DMS79 (cell line): ENCODE measurements around the gene SRGAP2C.
"Not testable (repeated sequence)": the region's sequence is repeated elsewhere in the genome, so short reads cannot be mapped to it uniquely, and the experiment has no call there.

Experiments used
- DNase-seq: peaks from one replicate; lab custom pipeline; 2025; lab: John Stamatoyannopoulos, UW

SRGAP2C gene

DNA sequence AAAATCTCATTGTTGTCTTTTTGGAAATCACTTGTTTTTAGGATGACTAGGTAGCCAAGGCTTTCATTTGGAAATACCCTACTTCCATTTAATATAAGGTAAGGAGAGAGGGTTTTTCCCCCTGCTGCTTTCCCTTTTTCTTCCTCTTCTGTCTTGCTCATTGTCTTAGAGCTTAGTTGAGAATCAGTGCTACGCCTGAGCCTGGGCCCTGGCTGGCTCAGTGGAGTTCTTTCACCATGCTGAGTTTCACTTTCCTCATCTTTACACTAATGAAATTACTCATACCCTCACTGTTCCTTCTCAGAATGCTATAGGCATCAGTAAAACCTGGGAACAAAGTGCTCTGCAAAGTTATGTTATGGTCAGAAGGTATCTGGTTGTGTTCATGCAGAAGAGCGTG, 154.8 kb downstream of the SRGAP2C start:
- not testable (repeated sequence) for DNase-seq

DNA sequence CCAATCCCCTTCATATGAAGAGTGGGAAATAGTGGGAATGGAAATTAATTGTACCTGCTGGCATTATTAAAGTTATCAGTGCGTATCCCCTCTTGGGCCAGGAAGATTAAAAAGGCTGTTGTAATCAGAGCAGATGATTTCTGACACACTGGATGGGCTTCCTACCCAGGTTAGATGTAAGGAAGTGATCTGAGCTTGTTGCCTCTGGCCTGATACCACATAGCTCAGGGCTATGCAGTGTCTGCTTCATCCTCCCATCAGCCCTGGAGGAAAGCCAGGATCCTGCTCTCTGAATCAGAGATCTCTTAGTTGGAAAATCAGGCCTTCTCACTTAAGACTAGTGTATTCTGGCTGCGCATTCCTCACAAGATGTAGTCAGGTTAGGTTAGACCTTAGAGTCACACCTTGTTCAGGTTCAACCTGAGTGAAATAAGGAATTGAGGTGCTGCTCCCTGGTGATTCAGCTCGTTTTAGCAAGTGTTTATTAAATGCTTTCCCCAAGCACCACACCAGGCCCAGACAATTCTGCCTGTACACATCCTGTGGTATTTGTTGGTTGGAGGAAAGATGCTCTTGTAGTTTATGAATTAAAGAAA, 158.6 kb downstream of the SRGAP2C start:
- not testable (repeated sequence) for DNase-seq

DNA sequence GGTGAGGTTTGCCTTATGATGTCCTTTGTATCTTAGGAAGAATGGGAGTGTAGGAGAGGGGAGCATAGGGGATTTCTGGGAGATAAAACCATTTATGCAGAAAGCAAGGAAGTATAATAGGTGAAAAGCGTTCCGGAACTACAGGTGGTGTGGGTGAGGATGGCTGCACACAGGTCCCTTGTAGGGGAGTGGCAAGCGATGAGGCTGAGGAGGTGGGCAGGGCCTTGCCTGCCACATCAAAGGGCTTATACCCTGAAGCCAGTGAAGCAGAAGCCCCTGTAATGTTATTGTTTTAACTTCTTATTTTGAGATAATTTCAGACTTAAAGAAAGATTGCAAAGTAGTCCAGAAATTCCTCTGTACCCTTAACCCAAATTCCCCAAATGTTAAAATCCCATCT, 159.6 kb downstream of the SRGAP2C start:
- DNase-seq, result not testable (repeated sequence)

DNA sequence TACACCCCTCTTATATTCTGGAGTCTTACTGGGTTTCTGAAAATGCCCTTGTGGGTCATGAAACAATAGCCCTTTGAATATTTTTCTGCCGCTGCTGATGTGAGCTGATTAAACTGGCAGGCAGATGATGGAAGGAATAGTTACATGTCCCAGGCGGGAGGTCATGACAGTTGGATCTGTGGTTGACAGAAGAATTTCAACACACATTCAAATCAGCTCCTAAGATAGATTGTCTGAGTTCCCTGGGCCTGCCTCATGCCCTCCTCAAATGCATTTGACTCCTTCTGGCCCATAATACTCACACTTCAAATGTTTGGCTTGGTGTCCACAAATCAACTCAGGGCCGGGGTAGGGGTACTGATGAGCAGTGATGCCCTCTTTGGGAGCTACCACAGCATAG, 161.9 kb downstream of the SRGAP2C start:
- DNase-seq, result not testable (repeated sequence)

DNA sequence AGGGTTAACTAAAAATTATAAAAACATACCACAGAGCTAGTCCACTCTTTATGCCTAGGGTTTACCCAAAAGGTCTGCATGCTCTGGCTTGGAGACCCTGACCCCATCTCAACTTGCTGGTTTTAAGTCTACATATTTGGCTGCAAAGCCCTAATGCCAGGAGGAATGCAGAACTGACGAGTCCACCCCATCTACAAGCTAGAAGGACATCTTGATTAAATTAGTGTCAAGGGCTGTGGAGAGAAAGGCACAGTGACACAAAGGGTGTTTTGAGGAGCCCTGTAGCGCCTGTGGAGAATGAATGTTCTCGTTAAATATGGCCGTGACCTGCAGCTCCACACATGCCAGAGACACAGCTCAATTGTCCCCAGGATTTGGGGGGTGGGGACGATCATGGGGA, 162.7 kb downstream of the SRGAP2C start:
- DNase-seq, result not testable (repeated sequence)

DNA sequence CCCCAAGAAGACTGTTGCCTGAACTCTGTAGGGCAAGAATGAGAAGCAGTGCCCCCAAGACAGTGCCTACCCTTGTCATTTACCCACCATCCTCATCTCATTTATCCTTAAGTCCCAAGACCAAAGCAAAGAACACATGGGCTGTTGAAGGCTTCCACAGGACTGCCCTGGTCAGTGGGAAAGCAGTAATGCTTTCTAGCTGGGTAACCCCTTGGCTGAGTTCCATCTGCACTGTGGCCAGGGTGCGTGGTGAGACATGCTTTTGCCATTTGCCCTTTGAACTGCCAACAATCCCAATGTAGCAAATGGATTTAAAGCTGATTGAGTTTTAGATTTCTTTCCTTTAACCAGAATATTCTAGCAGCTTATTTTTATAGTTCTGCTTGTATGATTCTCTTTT, 163.3 kb downstream of the SRGAP2C start:
- not testable (repeated sequence) for DNase-seq

DNA sequence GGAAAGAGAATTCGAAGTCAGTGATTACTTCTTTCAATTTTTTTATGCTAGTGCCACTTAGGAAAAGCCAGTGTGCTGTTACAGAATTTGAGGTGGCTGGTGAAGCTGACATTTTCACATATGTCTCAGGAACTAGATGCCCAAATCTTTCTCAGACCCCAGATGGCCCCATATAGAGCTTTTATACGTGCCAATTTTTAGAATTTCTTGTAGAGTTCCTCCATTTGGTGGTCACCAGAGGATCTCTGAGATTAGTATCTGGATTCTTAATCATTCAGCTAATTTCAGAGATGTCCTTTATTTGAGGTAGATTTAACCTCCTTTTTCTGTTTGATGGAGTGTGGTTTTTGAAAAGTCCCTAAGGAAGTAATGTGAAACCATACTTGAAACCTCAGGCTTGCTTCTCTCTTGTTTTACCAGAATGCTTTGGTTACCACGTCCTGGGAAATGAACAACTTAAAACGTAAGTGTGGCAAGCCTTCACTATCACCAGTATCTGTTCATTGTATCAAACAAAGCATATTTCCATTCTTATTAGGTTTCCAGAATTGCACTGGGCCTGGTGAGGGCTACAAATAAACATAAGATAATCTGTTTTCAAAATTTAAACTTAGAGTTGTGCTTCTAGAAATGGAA, 164.7 kb downstream of the SRGAP2C start:
- DNase-seq, result not testable (repeated sequence)

DNA sequence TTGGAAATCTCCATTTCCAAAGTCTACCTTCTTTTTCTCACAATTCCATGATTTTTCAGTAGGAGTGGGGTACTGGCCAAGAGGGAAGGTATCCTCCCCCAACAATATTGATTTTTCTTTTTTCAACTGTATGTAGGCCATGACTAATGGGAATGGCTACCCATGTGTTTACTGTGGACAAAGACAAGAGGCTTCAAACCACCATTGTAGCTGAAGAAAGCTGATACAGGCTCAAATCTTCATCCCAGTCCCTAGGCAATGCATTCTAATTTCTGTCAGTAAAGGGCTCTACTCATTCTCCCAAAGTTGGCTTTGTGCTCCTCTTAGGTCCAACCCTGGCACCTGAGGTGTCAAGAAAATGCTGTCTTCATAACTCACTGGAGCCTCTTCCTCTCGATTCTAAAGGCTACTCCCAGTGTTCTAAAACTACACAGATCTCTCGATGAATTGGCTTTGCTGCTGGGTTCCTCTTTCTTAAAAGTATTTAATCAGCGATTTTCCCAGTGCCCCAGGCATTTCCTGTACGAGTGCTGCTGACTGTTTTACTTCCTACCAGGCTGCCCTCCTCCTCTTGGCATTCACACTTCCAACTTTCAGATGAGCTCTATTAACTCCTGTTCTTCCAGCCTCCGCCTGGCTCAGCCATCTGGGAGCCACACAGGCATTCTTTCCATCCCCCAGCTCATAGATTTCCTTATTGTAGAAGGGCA, 171.1 kb downstream of the SRGAP2C start:
- not testable (repeated sequence) for DNase-seq

DNA sequence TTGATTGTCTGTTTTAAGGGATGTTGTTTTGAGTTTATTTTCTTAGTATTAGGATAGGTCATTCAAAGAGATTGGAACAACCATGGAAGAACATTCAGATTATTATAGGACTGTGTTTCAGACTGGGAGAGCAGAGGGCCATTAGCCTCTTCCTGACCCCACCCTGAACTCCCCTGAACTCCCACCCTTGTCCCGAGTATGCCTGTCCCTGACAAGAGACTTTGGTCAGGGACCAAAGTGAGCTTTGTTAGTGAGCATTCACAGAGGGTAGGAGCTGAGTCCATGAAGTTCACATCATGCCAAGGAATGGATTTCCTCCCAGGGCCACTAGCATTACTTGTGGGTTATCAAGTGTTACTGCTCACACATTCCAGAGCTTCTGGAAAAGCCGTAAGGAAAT, 172.0 kb downstream of the SRGAP2C start:
- not testable (repeated sequence) for DNase-seq

DNA sequence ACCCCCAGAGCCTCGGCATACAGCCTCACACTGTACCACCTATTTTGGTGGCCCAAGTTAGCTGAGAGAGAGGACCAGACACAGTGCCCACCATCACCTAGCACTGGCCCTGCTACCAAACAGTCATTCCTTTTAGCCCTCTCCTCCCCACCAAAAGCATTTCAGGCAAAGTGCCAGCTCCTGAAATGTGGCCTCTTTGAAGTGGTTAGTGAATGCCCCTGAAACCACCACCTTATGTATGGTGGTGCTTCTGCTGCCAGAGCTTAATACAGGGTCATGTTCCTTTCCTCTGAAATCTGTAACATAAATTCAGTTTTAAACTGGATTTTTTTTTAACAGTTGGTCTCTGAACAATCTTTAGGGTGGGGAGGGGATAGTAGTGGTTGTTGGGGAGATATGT, 175.8 kb downstream of the SRGAP2C start:
- not testable (repeated sequence) for DNase-seq

DNA sequence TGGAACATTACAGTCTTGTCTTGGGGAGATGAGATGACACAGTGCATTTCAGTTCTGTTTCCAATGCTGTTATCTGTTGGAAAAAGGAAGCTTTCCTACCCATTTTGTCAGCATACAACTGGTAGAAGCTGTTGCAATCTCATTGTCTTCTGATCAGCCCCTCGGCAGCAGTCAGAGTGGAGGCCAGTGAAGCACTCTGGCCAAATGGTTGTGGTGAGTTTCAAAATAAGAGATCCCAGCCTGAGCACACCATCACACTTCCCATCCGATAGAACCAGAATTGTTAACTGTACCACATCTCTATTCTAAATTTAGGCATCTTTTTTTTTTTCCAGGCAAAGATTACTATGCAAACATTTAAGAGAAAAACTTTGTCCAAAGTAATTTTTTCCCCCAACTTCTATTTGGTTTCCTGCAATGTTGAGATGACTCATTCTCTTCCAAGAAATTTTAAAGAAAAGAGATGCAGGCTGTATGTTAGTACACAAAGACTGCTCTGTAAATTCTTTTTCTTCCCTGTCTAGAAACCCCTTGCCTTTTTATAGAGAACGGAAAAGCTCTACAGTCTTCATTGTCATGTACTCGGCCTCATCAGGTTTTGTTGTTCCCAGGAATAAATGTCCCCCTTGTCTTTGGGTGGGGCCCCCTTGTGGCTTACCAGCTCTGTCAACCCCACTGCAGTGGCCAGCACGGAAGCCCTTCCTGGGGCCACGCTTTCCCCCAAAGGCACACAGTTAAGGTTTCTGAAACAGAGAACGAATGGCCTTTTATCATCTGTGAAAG, 176.9 kb downstream of the SRGAP2C start:
- DNase-seq, result not testable (repeated sequence)

DNA sequence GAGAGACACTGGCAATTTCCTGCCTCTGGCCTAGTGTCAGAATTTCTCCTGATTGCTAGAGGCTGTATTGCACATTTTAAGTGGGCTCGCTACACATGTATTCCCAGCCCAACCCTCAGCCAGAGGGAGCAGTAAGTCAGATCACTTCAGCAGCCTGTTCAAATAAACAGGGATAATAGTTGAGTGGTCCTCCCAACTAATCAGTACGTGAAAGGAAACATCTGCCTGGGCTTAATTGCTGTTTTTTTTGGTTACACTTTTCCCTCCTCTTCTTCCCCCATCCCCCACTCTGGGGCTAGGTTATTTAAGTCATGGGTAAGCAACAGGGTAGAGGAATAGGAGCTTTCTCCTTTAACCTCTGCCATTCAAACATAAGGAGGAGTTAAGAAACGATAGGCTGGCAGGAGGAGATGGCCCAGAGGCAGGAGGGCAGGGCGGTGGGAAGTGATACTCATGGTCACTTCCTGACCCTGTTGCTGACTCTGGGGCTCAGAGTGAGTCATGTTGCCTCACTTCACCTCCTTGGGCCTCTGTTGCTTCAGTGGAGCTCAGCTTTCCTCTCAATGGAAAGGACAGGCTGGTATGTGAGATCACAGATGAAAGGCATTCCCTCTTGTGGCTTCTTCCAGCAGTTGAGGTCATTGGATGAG, 177.6 kb downstream of the SRGAP2C start:
- DNase-seq, result not testable (repeated sequence)

DNA sequence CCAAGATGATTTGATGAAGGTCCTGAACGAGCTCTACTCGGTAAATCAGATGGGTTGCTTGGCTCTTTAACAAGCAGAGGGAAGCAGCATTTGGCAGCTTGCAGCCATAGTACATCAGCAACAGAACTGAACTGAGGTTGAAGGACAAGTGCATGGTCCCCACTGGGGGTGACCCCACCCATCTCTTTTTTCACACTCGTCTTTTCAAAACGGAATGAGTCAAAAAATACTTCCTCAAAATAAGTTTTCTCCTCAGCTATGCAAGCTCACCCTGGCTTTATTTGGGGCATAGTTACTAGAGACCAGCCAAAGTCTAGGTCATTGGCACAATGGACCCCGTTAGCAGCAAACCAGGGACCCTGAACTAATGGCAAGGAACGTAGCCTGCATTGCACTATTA, 180.5 kb downstream of the SRGAP2C start:
- DNase-seq, result not testable (repeated sequence)

DNA sequence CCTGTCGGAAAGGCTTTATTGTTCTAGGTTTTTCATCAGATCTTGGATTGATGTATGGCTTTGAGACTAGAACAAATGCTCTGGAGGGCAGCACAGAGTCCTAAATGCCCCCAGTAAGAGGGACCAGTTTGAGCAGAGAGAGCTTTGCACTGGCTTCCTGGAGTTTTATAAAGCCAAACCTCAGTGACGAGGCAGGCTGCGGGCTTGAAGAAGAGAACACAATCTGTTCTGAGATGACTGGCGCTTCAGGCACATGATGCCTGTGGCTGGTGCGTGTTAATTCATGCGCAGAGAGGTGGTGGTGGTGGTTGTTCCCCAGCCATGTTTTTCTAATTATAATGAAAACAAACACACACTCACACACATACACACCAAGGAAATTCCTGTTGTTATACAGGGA, 180.9 kb downstream of the SRGAP2C start:
- DNase-seq, result not testable (repeated sequence)

DNA sequence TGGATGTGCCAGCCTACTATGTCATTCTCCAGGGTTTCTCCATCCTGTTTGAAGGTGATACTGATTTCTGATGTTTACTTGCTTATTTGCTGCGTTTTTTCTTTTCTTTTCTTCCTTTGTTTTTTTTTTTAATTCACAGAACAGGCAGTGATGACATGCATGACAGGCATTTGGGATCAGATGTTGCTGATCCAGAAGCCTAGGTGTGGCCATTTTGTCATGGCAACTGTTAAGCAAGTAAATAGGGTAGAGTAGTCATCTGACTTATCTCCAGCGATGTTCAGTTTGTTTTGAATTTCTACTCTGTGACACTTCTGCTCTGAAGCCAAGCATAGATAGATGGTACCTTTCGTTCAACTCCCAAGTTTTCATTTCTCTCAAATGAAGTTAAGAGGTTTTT, 181.4 kb downstream of the SRGAP2C start:
- not testable (repeated sequence) for DNase-seq

DNA sequence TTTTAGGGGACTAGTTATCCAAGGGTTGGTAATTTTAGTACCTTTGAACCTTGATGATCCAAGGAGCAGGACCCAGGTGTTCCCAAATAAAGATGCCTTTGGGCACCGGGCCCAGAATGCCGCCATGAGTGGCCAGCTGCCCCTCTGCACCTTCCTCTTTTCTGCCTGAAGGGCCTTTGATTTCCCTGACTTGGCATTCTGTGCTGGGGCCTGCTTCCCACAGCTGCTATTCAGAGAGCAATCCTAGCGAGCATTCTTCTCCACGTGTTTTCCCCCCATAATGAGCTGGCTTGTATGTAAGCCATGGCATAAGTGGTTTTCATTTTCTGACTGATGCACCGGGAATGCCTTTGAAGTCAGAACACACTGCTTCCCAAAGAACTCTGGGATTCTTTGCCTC, 184.1 kb downstream of the SRGAP2C start:
- not testable (repeated sequence) for DNase-seq

DNA sequence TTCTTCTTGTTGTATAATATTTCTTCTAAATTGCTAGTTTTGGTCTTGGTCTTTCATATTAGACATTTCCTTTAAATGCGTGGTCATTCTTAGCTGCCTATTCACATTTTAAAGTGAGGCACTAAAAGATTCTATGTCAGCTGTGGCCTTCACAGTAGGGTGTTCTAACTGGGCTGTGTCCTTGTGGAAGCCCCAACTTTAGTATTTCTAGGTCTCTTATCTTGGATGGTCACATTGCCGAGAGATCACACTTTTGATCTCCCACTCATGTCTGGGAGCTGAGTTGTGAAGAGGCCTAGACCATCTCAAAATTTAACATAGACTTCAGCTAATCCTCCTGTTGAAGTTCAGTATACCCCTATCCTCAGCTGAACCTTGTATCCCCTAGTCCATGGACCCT, 185.2 kb downstream of the SRGAP2C start:
- DNase-seq, result not testable (repeated sequence)

DNA sequence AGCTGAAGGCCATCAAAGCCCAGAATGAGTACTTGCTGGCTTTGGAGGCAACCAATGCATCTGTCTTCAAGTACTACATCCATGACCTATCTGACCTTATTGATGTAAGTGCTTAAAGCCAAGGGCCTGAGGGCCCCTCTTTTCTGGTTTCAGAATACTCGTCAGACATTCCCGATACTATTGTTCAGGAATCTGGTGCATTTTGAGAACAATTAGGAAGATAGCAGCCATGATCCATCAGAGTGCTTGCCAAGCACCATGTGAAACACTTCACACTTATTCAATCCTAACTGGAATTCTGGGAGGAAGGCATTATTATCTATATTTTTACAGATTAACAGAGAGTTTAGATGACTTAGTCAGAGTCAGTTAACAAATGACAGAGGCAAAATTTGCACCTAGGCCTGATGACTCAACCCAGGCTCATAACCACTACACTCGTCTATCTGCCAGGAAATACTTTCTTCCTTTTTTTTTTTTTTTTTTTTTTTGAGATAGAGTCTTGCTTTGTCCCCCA, 190.1 kb downstream of the SRGAP2C start:
- not testable (repeated sequence) for DNase-seq

DNA sequence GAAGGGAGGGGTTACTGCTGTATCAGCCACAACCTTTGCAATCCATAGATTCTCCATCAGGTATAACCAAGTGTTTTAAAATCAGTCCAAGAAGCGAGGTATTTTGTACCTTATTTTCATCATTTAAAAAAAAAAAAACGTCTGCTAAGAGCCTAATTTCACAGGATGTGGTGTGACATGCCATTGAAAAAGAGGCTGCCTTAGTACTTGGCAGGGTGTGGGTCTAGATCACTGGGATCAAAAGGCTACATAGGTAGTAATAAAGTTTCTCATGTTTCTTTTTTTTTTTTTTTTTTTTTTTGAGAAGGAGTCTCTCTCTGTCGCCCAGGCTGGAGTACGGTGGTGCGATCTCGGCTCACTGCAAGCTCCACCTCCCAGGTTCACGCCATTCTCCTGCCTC, 192.2 kb downstream of the SRGAP2C start:
- not testable (repeated sequence) for DNase-seq

DNA sequence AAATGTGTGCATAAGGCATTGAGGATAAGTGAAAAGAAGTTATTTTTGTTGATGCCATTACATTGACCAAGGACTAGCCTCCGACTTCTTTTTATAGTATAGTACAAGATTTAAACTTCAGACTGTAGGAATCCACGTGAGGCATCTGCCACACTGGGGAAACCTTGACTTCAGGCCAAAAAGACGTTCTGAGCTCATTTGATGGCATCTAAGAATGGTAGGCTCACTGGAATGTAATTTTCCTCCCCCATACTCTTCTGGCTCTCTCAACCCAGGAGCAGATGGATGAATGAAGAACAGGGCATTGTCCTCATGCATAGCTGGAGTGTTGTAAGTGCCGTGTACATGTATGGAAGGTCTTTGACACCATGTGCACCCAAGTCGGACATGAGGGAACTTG, 194.0 kb downstream of the SRGAP2C start:
- DNase-seq, result not testable (repeated sequence)

DNA sequence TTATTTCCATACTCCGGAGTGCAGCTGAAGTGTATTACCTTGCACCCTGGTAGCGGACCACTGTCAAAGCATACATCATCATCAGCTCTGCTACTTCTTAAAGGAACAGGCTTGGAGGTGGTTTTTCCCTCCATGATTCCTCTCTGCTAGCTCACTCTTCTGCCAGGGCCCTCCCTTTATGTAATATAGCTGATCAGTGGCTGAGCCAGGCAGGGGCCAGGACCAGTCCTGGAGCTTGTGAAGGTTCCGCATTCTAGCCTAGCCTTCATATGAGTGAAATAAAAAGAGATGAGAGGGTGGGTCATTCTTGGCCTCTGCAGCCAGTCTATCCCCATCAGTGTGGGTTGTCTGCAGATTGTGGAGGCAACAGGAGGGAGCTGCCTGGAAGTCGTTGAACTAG, 200.0 kb downstream of the SRGAP2C start:
- DNase-seq, result not testable (repeated sequence)

DNA sequence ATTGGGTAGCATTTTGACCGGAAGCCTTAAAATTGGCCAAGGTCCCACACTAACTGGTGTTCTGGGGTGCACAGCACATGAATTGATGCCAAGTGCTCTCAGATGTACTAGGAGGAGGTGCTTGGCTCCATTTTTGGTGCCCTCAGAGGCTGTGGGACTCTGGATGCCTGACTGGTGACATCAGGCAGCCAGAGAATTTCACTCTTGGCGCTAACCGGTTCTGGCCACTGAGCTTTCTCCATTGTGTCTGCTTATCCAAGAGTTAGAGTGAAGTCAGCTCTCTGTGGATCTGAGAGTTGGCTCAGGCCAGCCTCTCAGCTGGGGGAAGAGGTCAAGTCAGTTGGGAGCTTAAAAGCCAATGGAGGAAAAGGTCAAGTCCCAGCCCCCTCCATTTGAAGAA, 200.4 kb downstream of the SRGAP2C start:
- not testable (repeated sequence) for DNase-seq
